Gastrocnemius medialis (tissue), 4 donors: Measurements from ENCODE around the gene RNF213.

ENCODE experiments used
- CTCF ChIP-seq, 5 experiments: fragments of 450-650 bp in 3 of 5; fragments of 200-600 bp in 2 of 5; sonication (generic) in 2 of 5; IDR thresholded peaks in 4 of 5; conservative IDR thresholded peaks in 1 of 5; 1 replicate in 4 of 5; 2 replicates in 1 of 5; pipeline ENCODE4 v1.5.1; 2016 to 2019; ENCODE audit warnings: antibody characterized with exemption in 5 of 5, mild to moderate bottlenecking in 3 of 5, moderate library complexity in 3 of 5
- POLR2A ChIP-seq, 2 donors: fragments of 450-650 bp; IDR thresholded peaks; one replicate each; pipeline ENCODE4 v1.6.1; 2017; ENCODE audit warnings: antibody characterized with exemption in 2 of 2, mild to moderate bottlenecking in 2 of 2, moderate library complexity in 2 of 2

GRCh38 chr17:80427366-80428282 is 167.0 kb downstream of the RNF213 start:
- no peak for TF ChIP-seq CTCF (IDR thresholded peaks at IDR 0.05 in 4 of 5, conservative IDR thresholded peaks at IDR 0.05 in 1 of 5)
- TF ChIP-seq POLR2A (IDR thresholded peaks at IDR 0.05) = no peak
